GM19328 (cell line): ENCODE results near the gene NCK2.

Source experiments
- ATAC-seq: cut with Tn5 transposase; IDR thresholded peaks from one replicate; pipeline ENCODE4 v1.9.1; 2021; ENCODE audit warnings: mild to moderate bottlenecking, moderate library complexity; ENCODE audit not compliant: unreplicated experiment

NCK2 gene

GRCh38 chr2:105774781-105775337, 30.1 kb downstream of the NCK2 start:
- ATAC-seq = no peak

- no peak for ATAC-seq
Measured at GRCh38 chr2:105775809-105776559, 31.3 kb downstream of the NCK2 start.

GRCh38 chr2:105776560-105776928, 31.8 kb downstream of the NCK2 start:
- ATAC-seq = no peak

GRCh38 chr2:105777031-105777482, 32.3 kb downstream of the NCK2 start:
- ATAC-seq = no peak

GRCh38 chr2:105777506-105778055, 32.9 kb downstream of the NCK2 start:
- ATAC-seq = no peak

- no peak for ATAC-seq
Measured at GRCh38 chr2:105778080-105778607, 33.4 kb downstream of the NCK2 start.

- ATAC-seq = no peak
Measured at GRCh38 chr2:105779394-105779793, 34.7 kb downstream of the NCK2 start.

GRCh38 chr2:105780606-105781005, 35.9 kb downstream of the NCK2 start:
- no peak for ATAC-seq

- ATAC-seq = no peak
Measured at GRCh38 chr2:105781274-105781978, 36.7 kb downstream of the NCK2 start.

GRCh38 chr2:105782123-105782522, 37.4 kb downstream of the NCK2 start:
- no peak for ATAC-seq

GRCh38 chr2:105782646-105783045, 37.9 kb downstream of the NCK2 start:
- no peak for ATAC-seq

GRCh38 chr2:105783151-105783738, 38.5 kb downstream of the NCK2 start:
- no peak for ATAC-seq

GRCh38 chr2:105783972-105784371, 39.3 kb downstream of the NCK2 start:
- ATAC-seq = no peak

GRCh38 chr2:105784589-105784988, 39.9 kb downstream of the NCK2 start:
- ATAC-seq = no peak

- no peak for ATAC-seq
Measured at GRCh38 chr2:105785095-105785847, 40.6 kb downstream of the NCK2 start.

- no peak for ATAC-seq
Measured at GRCh38 chr2:105786231-105787230, 41.8 kb downstream of the NCK2 start.

GRCh38 chr2:105787376-105788318, 42.9 kb downstream of the NCK2 start:
- ATAC-seq = no peak

- no peak for ATAC-seq
Measured at GRCh38 chr2:105788670-105789290, 44.1 kb downstream of the NCK2 start.
